Fibroblast of villous mesenchyme (primary cell): ENCODE data around the gene KLHL11. TPM values are rescaled to one million over a fixed set of nuclear protein-coding genes. Genes with fewer than 3 reads are reported as not detected.

Source experiments
- DNase-seq: peaks from one replicate; pipeline ENCODE4 v3.0.0-alpha.2; 2010; ENCODE audit warnings: low read depth
- H3K4me3 ChIP-seq: 2 replicates; pipeline ENCODE4 v1.5.1; 2011; ENCODE audit warnings: low read depth, mild to moderate bottlenecking, low read length
- CTCF ChIP-seq: IDR thresholded peaks from 2 replicates; pipeline ENCODE4 v1.5.1; 2012; ENCODE audit warnings: low read depth, mild to moderate bottlenecking, low read length; ENCODE audit not compliant: insufficient read depth
- total RNA-seq: library from RNA; depleted of rRNA; stranded (reverse); fragments of >200 nt; gene quantifications from 2 replicates; pipeline ENCODE4 v1.2.3, GENCODE V29; 2012

Gene KLHL11
- total RNA-seq, 1 donor = 37.6 TPM

DNA sequence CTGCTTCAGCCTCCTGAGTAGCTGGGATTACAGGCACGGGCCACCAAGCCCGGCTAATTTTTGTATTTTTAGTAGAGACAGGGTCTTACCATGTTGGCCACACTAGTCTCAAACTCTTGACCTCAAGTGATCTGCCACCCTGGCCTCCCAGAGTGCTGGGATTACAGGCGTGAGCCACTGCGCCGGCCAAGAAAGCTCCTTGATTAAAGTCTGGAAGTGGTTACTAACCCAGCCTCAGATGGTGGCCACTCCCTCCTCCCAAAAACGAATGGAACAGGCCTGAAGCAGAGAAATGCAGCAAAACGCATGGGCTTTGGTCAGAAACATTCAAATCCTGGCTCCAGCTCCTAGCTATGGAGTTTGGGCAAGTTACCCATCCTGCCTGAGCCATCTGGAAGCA is 41.1 kb downstream of the KLHL11 start:
- DNase-seq = no peak
- no peak overlapping the region for H3K4me3 ChIP-seq
- TF ChIP-seq CTCF = no peak

- TF ChIP-seq CTCF = no peak
- DNase-seq = no peak
Measured at GRCh38 chr17:41823580-41823979, 41.6 kb downstream of the KLHL11 start.

DNA sequence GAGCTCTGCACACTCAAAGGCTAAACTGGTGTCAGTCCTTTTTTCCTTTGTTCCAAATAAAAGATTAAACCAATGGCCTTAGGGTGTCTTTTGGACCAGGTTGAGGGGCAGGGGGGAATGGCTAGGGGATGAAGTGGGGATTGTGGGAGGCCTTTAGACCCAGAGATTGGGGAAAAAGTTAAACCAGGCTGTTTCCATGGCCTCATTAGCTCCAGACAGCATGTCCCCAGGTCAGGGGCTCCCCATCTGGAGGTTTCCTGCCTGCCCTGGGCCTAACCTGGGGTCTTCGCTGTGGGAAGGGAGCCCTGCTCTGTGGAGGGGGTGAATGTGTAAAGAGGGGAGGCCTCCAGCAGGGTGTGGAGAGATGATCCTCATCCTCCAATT is 42.1 kb downstream of the KLHL11 start:
- no peak for DNase-seq
- no peak for TF ChIP-seq CTCF
- no peak overlapping the region for H3K4me3 ChIP-seq

More at GRCh38 chr17:41823580-41823979, 41.6 kb downstream of the KLHL11 start:
- H3K4me3 ChIP-seq = no peak overlapping the region

- no peak for DNase-seq
- TF ChIP-seq CTCF = no peak
- no peak overlapping the region for H3K4me3 ChIP-seq
Measured at GRCh38 chr17:41822216-41823140, 42.7 kb downstream of the KLHL11 start.

DNA sequence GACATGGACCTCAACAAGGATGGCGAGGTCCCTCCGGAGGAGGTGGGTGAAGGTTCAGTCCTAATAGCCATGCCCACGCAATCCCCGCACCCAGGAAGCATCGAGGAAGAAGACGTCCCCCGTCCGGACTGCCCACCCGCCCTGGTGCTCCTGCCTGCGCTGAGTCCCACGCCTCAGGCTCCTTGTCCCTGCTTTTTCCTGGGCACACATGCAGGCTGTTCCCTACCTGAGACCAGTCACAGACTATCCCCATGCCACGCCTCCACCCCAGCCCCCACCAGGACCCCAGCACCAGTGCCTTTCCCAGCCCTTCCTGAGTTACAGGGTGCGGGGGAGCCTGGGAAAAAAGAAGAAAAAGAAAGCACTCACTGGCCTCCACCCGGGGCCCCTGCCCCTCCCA is 43.4 kb downstream of the KLHL11 start:
- H3K4me3 ChIP-seq = no peak overlapping the region
- no peak for TF ChIP-seq CTCF
- no peak for DNase-seq

- no peak overlapping the region for H3K4me3 ChIP-seq
- DNase-seq = no peak
- TF ChIP-seq CTCF = no peak
Measured at GRCh38 chr17:41818024-41818423, 47.2 kb downstream of the KLHL11 start.
